Naive thymus-derived CD4-positive, alpha-beta T cell (primary cell): ENCODE measurements around the gene PDZD2. TPM values are rescaled to one million over a fixed set of nuclear protein-coding genes. Genes with fewer than 3 reads are reported as not detected.

ENCODE experiments used
- ATAC-seq: fragments of 150-1000 bp; cut with Tn5 transposase; 2 replicates; pipeline ENCODE4 v1.10.0; 2021; ENCODE audit warnings: mild to moderate bottlenecking, moderate library complexity
- CTCF ChIA-PET: fragments of 350-600 bp; sonication (Branson Sonifier 250); formaldehyde crosslinking; loops from one replicate; lab custom pipeline; 2021; ENCODE audit warnings: antibody characterized with exemption; lab: Charles Lee
- POLR2A ChIA-PET: fragments of 350-600 bp; sonication (Branson Sonifier 250); formaldehyde crosslinking; loops from one replicate; lab custom pipeline; 2021; ENCODE audit warnings: antibody characterized with exemption, inconsistent platforms; lab: Charles Lee
- DNase-seq, 9 donors: peaks; one replicate each; pipeline versions ENCODE4 v3.0.0 to v3.0.0-alpha.2; 2020 to 2022; ENCODE audit warnings: mixed read lengths in 1 of 9
- H3K27ac ChIP-seq: one replicate; pipeline ENCODE4 v1.7.0; 2013; ENCODE audit warnings: mild to moderate bottlenecking, low read depth, low read length, moderate library complexity
- H3K27me3 ChIP-seq, 2 donors: one replicate each; pipeline ENCODE4 v1.7.0; 2013; ENCODE audit warnings: low read length in 2 of 2, mild to moderate bottlenecking in 2 of 2, moderate library complexity in 2 of 2; ENCODE audit not compliant: control insufficient read depth in 2 of 2, insufficient read depth in 2 of 2
- H3K36me3 ChIP-seq, 3 experiments: 1 replicate in 2 of 3; 2 replicates in 1 of 3; pipeline ENCODE4 v1.7.0; 2013; ENCODE audit warnings: low read length in 3 of 3, mild to moderate bottlenecking in 3 of 3, moderate library complexity in 1 of 3; ENCODE audit not compliant: insufficient read depth in 3 of 3, control insufficient read depth in 2 of 3
- H3K4me1 ChIP-seq, 2 donors: one replicate each; pipeline ENCODE4 v1.7.0; 2013; ENCODE audit warnings: low read length in 2 of 2, mild to moderate bottlenecking in 2 of 2, moderate library complexity in 1 of 2; ENCODE audit not compliant: control insufficient read depth in 2 of 2, insufficient read depth in 2 of 2
- H3K4me3 ChIP-seq: 2 replicates; pipeline ENCODE4 v1.7.0; 2013; ENCODE audit warnings: mild to moderate bottlenecking, low read length
- H3K9me3 ChIP-seq, 3 experiments: 1 replicate in 2 of 3; 2 replicates in 1 of 3; pipeline ENCODE4 v1.7.0; 2013; ENCODE audit warnings: low read length in 3 of 3; ENCODE audit not compliant: control insufficient read depth in 2 of 3
- H3K27ac Mint-ChIP-seq, 9 donors: one replicate each; pipeline ENCODE4 v1.8.0; 2020 to 2022; ENCODE audit warnings: mixed read lengths in 9 of 9, mild to moderate bottlenecking in 8 of 9, moderate library complexity in 5 of 9, inconsistent platforms in 2 of 9
- H3K27me3 Mint-ChIP-seq, 5 donors: one replicate each; pipeline ENCODE4 v1.8.0; 2021 to 2022; ENCODE audit warnings: mixed read lengths in 5 of 5, mild to moderate bottlenecking in 1 of 5
- H3K36me3 Mint-ChIP-seq, 5 donors: one replicate each; pipeline ENCODE4 v1.8.0; 2020 to 2022; ENCODE audit warnings: mixed read lengths in 5 of 5, mild to moderate bottlenecking in 3 of 5, inconsistent platforms in 1 of 5
- H3K4me1 Mint-ChIP-seq, 7 donors: one replicate each; pipeline ENCODE4 v1.8.0; 2020 to 2022; ENCODE audit warnings: mixed read lengths in 7 of 7, mild to moderate bottlenecking in 3 of 7, inconsistent platforms in 1 of 7
- H3K4me3 Mint-ChIP-seq, 10 donors: one replicate each; pipeline ENCODE4 v1.8.0; 2020 to 2022; ENCODE audit warnings: mild to moderate bottlenecking in 10 of 10, mixed read lengths in 10 of 10, moderate library complexity in 6 of 10, inconsistent platforms in 2 of 10
- H3K9me3 Mint-ChIP-seq, 11 donors: one replicate each; pipeline ENCODE4 v1.8.0; 2020 to 2022; ENCODE audit warnings: mixed read lengths in 11 of 11, mild to moderate bottlenecking in 4 of 11, inconsistent platforms in 1 of 11, moderate library complexity in 1 of 11
- intact Hi-C, 2 donors: fragments of 100-400 bp; cut with micrococcal nuclease; formaldehyde crosslinking; loops; one replicate each; pipeline ENCODE4 v1.15.1; 2023
- polyA plus RNA-seq, 2 donors: library from polyadenylated mRNA; unstranded; fragments of 300-500 nt; fragmentation: Illumina TruSeq; gene quantifications; one replicate each; pipeline ENCODE4 v1.2.3, GENCODE V29; 2021
- total RNA-seq, 6 experiments: library from RNA in 5 of 6; stranded (reverse) in 5 of 6; gene quantifications; 1 replicate in 5 of 6; 2 replicates in 1 of 6; pipeline ENCODE4 v1.2.3 and lab custom pipeline; 2021 to 2026

PDZD2 gene
- total and polyA plus RNA-seq, 7 experiments from 2014 or later = 1.1 to 2.7 (median 1.3) TPM; not detected in 1

GRCh38 chr5:31859096-31859495, 220.2 kb downstream of the PDZD2 start:
- CTCF ChIA-PET = interaction anchor here (0.5 to 0.7 kb wide), 2 partner anchors 30 to 153 kb away, joined by 3 read pairs; no protein-coding TSS in a partner anchor
- intact Hi-C loops = loop anchor here in 1 of 2 donors (10.0 kb wide), 1 partner anchor 316 kb away; the partner anchor contains the start of gene GOLPH3
- peak overlapping the region in 4 of 9 donors; percentile 12 to 66 (median 42) for H3K27ac Mint-ChIP-seq
- H3K27me3 Mint-ChIP-seq = peaks cover 0 to 31% (median 19%) of the 10 kb centered on the region in 5 donors
- H3K27me3 ChIP-seq = no peaks in the 10 kb centered on the region
- no peaks in the 10 kb centered on the region for H3K36me3 ChIP-seq
- H3K4me3 ChIP-seq = no peak overlapping the region
- H3K27ac ChIP-seq = no peak overlapping the region
- peaks cover 0 to 14% (median 0%) of the 10 kb centered on the region in 3 experiments for H3K9me3 ChIP-seq
- H3K36me3 Mint-ChIP-seq = peaks cover 0 to 27% (median 16%) of the 10 kb centered on the region in 5 donors
- POLR2A ChIA-PET = no interaction called here
- ATAC-seq (no peak), DNase-seq (no peak)
- peaks cover 10 to 26% (median 23%) of the 10 kb centered on the region in 11 donors for H3K9me3 Mint-ChIP-seq
- peak overlapping the region in 1 of 10 donors; percentile 79 for H3K4me3 Mint-ChIP-seq
- H3K4me1 Mint-ChIP-seq = peaks cover 15 to 65% (median 43%) of the 10 kb centered on the region in 7 donors
- peaks cover 0 to 21% of the 10 kb centered on the region in 2 donors for H3K4me1 ChIP-seq

GRCh38 chr5:31860278-31860677, 221.3 kb downstream of the PDZD2 start:
- peak overlapping the region in 6 of 10 donors; percentile 1 to 79 (median 48) for H3K4me3 Mint-ChIP-seq
- intact Hi-C loops = no loop called here
- DNase-seq (no peak), ATAC-seq (no peak)
- CTCF ChIA-PET = no interaction called here
- POLR2A ChIA-PET = no interaction called here
- H3K36me3 ChIP-seq = no peaks in the 10 kb centered on the region
- H3K4me1 ChIP-seq = peaks cover 0 to 28% of the 10 kb centered on the region in 2 donors
- H3K4me1 Mint-ChIP-seq = peaks cover 7 to 63% (median 41%) of the 10 kb centered on the region in 7 donors
- H3K9me3 ChIP-seq = peaks cover 0 to 14% (median 0%) of the 10 kb centered on the region in 3 experiments
- peaks cover 0 to 28% (median 16%) of the 10 kb centered on the region in 5 donors for H3K36me3 Mint-ChIP-seq
- H3K27ac Mint-ChIP-seq = peak overlapping the region in 7 of 9 donors; percentile 46 to 79 (median 67)
- no peak overlapping the region for H3K27ac ChIP-seq
- no peak overlapping the region for H3K4me3 ChIP-seq
- no peaks in the 10 kb centered on the region for H3K27me3 ChIP-seq
- H3K9me3 Mint-ChIP-seq = peaks cover 10 to 26% (median 22%) of the 10 kb centered on the region in 11 donors
- peaks cover 0 to 21% (median 11%) of the 10 kb centered on the region in 5 donors for H3K27me3 Mint-ChIP-seq

GRCh38 chr5:31860726-31861433, 221.9 kb downstream of the PDZD2 start:
- H3K4me1 ChIP-seq = peaks cover 0 to 30% of the 10 kb centered on the region in 2 donors
- peak in 1 of 9 donors; percentile 10 for DNase-seq
- CTCF ChIA-PET = no interaction called here
- Mint-ChIP-seq H3K27me3 (peaks cover 0 to 15% (median 6%) of the 10 kb centered on the region in 5 donors), H3K27ac (peak overlapping the region in 8 of 9 donors; percentile 48 to 88 (median 74)), H3K9me3 (peaks cover 10 to 26% (median 22%) of the 10 kb centered on the region in 11 donors), H3K36me3 (peaks cover 0 to 28% (median 16%) of the 10 kb centered on the region in 5 donors), H3K4me3 (peak overlapping the region in 9 of 10 donors; percentile 26 to 79 (median 61)), H3K4me1 (peaks cover 7 to 60% (median 38%) of the 10 kb centered on the region in 7 donors)
- POLR2A ChIA-PET = interaction anchor here (0.5 to 0.6 kb wide), 2 partner anchors 168 to 310 kb away, joined by 3 to 4 read pairs; no protein-coding TSS in a partner anchor
- no peak overlapping the region for H3K27ac ChIP-seq
- no peaks in the 10 kb centered on the region for H3K27me3 ChIP-seq
- no peaks in the 10 kb centered on the region for H3K36me3 ChIP-seq
- H3K9me3 ChIP-seq = peaks cover 0 to 14% (median 0%) of the 10 kb centered on the region in 3 experiments
- no peak overlapping the region for H3K4me3 ChIP-seq
- ATAC-seq = no peak
- intact Hi-C loops = no loop called here

GRCh38 chr5:31861601-31862000, 222.7 kb downstream of the PDZD2 start:
- intact Hi-C loops = no loop called here
- Histone ChIP-seq H3K9me3 (peaks cover 0 to 14% (median 0%) of the 10 kb centered on the region in 3 experiments), H3K4me3 (no peak overlapping the region), H3K27me3 (no peaks in the 10 kb centered on the region), H3K4me1 (peaks cover 0 to 34% of the 10 kb centered on the region in 2 donors), H3K27ac (peak overlapping the region; percentile 48), H3K36me3 (no peaks in the 10 kb centered on the region)
- Mint-ChIP-seq H3K4me3 (peak overlapping the region in 8 of 10 donors; percentile 5 to 79 (median 65)), H3K36me3 (peaks cover 0 to 28% (median 16%) of the 10 kb centered on the region in 5 donors), H3K27me3 (peaks cover 0 to 12% (median 6%) of the 10 kb centered on the region in 5 donors), H3K9me3 (peaks cover 10 to 26% (median 22%) of the 10 kb centered on the region in 11 donors), H3K27ac (peak overlapping the region in 8 of 9 donors; percentile 48 to 88 (median 74)), H3K4me1 (peaks cover 10 to 62% (median 45%) of the 10 kb centered on the region in 7 donors)
- ATAC-seq = no peak
- DNase-seq = no peak
- CTCF ChIA-PET = no interaction called here
- POLR2A ChIA-PET = interaction anchor here (0.5 kb wide), 1 partner anchor 167 kb away, joined by 3 read pairs; no protein-coding TSS in a partner anchor

GRCh38 chr5:31863991-31864411, 225.1 kb downstream of the PDZD2 start:
- Mint-ChIP-seq H3K36me3 (peaks cover 0 to 23% (median 14%) of the 10 kb centered on the region in 5 donors), H3K4me1 (peaks cover 10 to 84% (median 67%) of the 10 kb centered on the region in 7 donors), H3K9me3 (peaks cover 10 to 18% (median 15%) of the 10 kb centered on the region in 11 donors), H3K27me3 (peaks cover 0 to 8% (median 0%) of the 10 kb centered on the region in 5 donors), H3K27ac (peak overlapping the region in 8 of 9 donors; percentile 14 to 83 (median 74)), H3K4me3 (peak overlapping the region in 8 of 10 donors; percentile 11 to 62 (median 45))
- ChIA-PET POLR2A (no interaction called here), CTCF (interaction anchor here (0.6 kb wide), 1 partner anchor 19 kb away, joined by 3 read pairs; no protein-coding TSS in a partner anchor)
- peaks cover 0 to 9% (median 0%) of the 10 kb centered on the region in 3 experiments for H3K9me3 ChIP-seq
- H3K36me3 ChIP-seq = no peaks in the 10 kb centered on the region
- peaks cover 0 to 57% of the 10 kb centered on the region in 2 donors for H3K4me1 ChIP-seq
- intact Hi-C loops = no loop called here
- H3K27ac ChIP-seq = no peak overlapping the region
- DNase-seq (no peak), ATAC-seq (no peak)
- H3K4me3 ChIP-seq = no peak overlapping the region
- H3K27me3 ChIP-seq = no peaks in the 10 kb centered on the region

GRCh38 chr5:31866166-31866565, 227.2 kb downstream of the PDZD2 start:
- intact Hi-C loops = loop anchor here in 1 of 2 donors (1.0 to 5.0 kb wide), 2 partner anchors 11 to 41 kb away; no protein-coding TSS in a partner anchor
- peak overlapping the region in 8 of 9 donors; percentile 83 to 99 (median 96) for H3K27ac Mint-ChIP-seq
- H3K4me3 Mint-ChIP-seq = peak overlapping the region in 9 of 10 donors; percentile 74 to 92 (median 86)

More at GRCh38 chr5:31866166-31866565, 227.2 kb downstream of the PDZD2 start:
- peak overlapping the region; percentile 52 for H3K27ac ChIP-seq
- H3K36me3 Mint-ChIP-seq = peaks cover 0 to 4% (median 0%) of the 10 kb centered on the region in 5 donors
- no peaks in the 10 kb centered on the region for H3K9me3 ChIP-seq
- DNase-seq = peak in 6 of 9 donors; percentile 10 to 61 (median 48)
- peaks cover 8 to 87% (median 67%) of the 10 kb centered on the region in 7 donors for H3K4me1 Mint-ChIP-seq
- H3K4me1 ChIP-seq = peaks cover 0 to 58% of the 10 kb centered on the region in 2 donors
- CTCF ChIA-PET = interaction anchor here (1.3 kb wide), 1 partner anchor 40 kb away, joined by 3 read pairs; no protein-coding TSS in a partner anchor
- no peaks in the 10 kb centered on the region for H3K27me3 ChIP-seq
- no peaks in the 10 kb centered on the region for H3K36me3 ChIP-seq
- POLR2A ChIA-PET = interaction anchor here (1.2 to 4.3 kb wide), 4 partner anchors 11 to 308 kb away, joined by 3 to 31 read pairs (median 4); partner anchors contain the start of gene GOLPH3
- H3K27me3 Mint-ChIP-seq = peaks cover 0 to 8% (median 0%) of the 10 kb centered on the region in 5 donors
- no peaks in the 10 kb centered on the region for H3K9me3 Mint-ChIP-seq
- no peak overlapping the region for H3K4me3 ChIP-seq
- ATAC-seq = peak; percentile 52
